HG03280 (cell line): ENCODE data around the gene MST1.
"Not testable (repeated sequence)": the region's sequence is repeated elsewhere in the genome, so short reads cannot be mapped to it uniquely, and the experiment has no call there.

Source experiments
- ATAC-seq: cut with Tn5 transposase; IDR thresholded peaks from one replicate; pipeline ENCODE4 v1.9.1; 2021; ENCODE audit warnings: mild to moderate bottlenecking, moderate library complexity; ENCODE audit not compliant: unreplicated experiment

Gene MST1

GRCh38 chr3:49701388-49702077, 12.3 kb upstream of the MST1 start:
- no peak for ATAC-seq

GRCh38 chr3:49700453-49701128, 11.3 kb upstream of the MST1 start:
- no peak for ATAC-seq

- no peak for ATAC-seq
Measured at GRCh38 chr3:49700014-49700413, 10.7 kb upstream of the MST1 start.

GRCh38 chr3:49699281-49699979, 10.2 kb upstream of the MST1 start:
- ATAC-seq: no peak

GRCh38 chr3:49695350-49696015, 6.2 kb upstream of the MST1 start:
- ATAC-seq: not testable (repeated sequence)

- not testable (repeated sequence) for ATAC-seq
Measured at GRCh38 chr3:49694409-49695070, 5.3 kb upstream of the MST1 start.

GRCh38 chr3:49691481-49691880, 2.2 kb upstream of the MST1 start:
- ATAC-seq: not testable (repeated sequence)

- not testable (repeated sequence) for ATAC-seq
Measured at GRCh38 chr3:49690856-49691255, 1.6 kb upstream of the MST1 start.

GRCh38 chr3:49689908-49690624, 792 bp upstream of the MST1 start:
- not testable (repeated sequence) for ATAC-seq

- ATAC-seq: peak; percentile 11
Measured at GRCh38 chr3:49688338-49689045, 782 bp downstream of the MST1 start.

GRCh38 chr3:49687424-49687795, 1.9 kb downstream of the MST1 start:
- not testable (repeated sequence) for ATAC-seq

- ATAC-seq: not testable (repeated sequence)
Measured at GRCh38 chr3:49686769-49687423, 2.4 kb downstream of the MST1 start.

GRCh38 chr3:49686346-49686745, 2.9 kb downstream of the MST1 start:
- ATAC-seq: not testable (repeated sequence)

GRCh38 chr3:49685846-49686245, 3.4 kb downstream of the MST1 start:
- ATAC-seq: not testable (repeated sequence)

- ATAC-seq: not testable (repeated sequence)
Measured at GRCh38 chr3:49685103-49685502, 4.2 kb downstream of the MST1 start.

GRCh38 chr3:49684453-49684852, 4.8 kb downstream of the MST1 start:
- ATAC-seq: not testable (repeated sequence)

- ATAC-seq: no peak
Measured at GRCh38 chr3:49683162-49683561, 6.1 kb downstream of the MST1 start.

GRCh38 chr3:49681543-49681942, 7.7 kb downstream of the MST1 start:
- no peak for ATAC-seq

- ATAC-seq: no peak
Measured at GRCh38 chr3:49681232-49681522, 8.1 kb downstream of the MST1 start.
